ENCODE measurements around the gene LIMK1.

Gene LIMK1

DNA sequence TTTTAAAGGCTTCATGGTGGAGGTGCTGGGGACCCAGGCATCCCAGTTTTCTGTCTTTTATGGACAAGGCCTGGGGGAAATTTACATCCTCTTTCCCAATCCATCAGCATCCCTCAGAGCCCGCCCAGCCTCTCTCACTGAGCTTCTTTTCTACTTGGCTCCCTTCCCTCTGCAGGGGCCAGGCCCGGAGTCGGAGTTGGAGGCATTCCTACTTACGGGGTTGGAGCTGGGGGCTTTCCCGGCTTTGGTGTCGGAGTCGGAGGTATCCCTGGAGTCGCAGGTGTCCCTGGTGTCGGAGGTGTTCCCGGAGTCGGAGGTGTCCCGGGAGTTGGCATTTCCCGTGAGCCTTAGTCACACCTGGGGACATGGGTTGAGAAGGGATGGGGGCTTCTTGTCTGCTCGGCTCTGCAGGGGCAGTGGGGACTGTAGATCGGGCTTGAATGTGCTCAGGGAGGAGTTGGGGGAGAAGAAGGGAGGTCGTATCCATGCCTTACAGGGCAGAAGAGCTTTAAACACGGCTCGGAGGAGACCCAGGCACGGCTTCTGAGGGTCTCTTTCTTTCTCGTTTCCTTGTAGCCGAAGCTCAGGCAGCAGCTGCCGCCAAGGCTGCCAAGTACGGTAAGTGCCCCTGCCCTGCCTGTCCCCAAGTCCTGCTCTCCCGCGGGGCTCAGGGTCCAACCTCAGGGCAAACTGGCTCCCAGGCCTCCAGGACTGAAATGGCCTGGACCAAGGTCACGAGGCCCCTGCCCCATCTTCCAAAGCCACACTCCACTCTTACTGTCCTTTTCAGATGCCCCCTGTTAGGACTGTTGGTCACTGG lies 27.3 kb upstream of the LIMK1 start:
- DNase-seq = no peak

GRCh38 chr7:74057216-74057925 lies 26.2 kb upstream of the LIMK1 start:
- DNase-seq = no peak

DNA sequence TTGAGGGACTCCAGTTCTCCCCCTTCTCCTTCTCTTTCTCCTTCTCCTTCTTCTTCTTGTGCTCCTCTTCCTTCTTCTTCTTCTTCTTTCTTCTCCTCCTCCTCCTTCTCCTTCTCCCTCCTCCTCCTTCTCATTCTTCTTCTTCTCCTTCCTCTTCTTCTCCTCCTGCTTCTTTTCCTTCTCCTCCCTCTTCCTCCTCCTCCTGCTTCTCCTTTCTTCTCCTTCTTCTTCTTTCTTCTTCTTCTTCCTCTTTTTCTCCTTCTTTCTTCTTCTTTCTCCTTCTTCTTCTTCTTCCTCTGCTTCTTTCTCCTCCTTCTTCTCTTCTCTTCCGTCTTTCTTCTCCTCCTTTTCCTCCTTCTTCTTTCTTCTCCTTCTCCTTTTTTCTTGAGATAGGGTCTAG lies 25.6 kb upstream of the LIMK1 start:
- DNase-seq = no peak

DNA sequence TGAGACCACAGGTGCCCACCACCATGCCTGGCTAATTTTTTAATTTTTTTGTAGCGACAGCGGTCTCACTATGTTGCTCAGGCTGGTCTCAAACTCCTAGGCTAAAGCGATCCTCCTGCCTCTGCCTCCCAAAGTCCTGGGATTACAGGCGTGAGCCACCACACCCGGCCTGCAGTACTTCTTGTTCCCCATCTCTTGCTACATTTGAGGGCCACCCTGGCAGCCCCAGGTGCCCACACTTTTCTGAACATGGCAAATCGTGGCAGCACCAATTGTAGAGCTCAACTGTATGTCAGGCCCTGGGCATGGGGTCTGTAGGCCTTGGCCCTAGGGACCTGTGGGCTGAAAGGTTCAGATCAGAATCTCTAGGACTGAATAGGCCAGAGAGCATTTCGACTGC lies 25.1 kb upstream of the LIMK1 start:
- DNase-seq = no peak

DNA sequence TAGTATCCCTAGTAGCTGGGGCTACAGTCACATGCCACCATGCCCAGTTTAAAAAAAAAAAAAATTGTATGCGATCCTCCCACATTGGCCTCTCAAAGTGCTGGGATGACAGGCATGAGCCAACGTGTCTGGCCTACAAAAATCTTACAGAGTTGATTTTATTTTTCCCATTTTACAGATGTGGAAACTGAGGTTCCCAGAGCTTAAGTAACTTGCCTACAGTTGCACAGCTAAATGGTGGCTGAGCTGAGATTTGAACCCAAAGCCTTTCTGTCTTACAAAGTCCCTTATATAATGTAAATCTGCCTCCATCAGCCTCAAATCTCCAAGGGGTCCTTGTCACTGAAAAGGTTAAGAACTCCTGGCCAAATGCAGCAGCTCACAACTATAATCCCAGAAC lies 24.6 kb upstream of the LIMK1 start:
- no peak for DNase-seq

- no peak for DNase-seq
Observed at GRCh38 chr7:74059681-74060588, 23.7 kb upstream of the LIMK1 start.

DNA sequence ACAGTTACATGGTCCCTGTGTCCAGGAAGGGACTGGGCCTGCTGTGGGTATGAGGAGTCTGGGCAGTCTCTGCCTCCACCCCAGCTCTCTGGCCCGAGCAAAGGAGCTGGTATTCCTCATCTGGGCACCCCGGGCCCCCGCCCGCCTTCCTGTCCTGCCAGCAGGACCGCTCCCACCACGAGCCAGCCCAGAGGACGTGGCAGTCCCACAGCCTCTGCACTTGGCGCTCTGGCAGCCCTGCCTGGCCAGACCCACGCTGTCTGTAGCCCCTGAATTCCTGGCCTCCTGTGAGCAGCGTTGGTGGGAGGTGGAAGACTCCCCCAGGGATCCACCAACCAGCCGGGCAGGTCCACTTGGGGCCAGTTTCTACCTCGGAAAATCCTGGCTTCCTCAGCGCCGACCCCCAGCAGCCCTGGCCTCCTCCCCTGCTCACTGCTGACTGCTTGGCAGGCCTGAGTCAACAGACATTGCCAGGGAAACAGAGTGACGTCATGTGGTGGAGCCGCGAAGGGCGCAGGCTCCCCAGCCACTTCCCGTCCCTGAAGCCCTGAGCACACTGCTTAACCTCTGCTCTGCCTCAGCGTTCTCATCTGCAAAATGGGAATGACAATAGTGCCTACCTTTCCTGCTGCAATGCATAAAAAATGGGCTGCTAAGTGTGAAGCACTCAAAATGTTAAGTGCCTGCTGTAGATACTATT lies 21.6 kb upstream of the LIMK1 start:
- peak; percentile 88 for DNase-seq

- no peak for DNase-seq
Observed at GRCh38 chr7:74063223-74063641, 20.4 kb upstream of the LIMK1 start.

DNA sequence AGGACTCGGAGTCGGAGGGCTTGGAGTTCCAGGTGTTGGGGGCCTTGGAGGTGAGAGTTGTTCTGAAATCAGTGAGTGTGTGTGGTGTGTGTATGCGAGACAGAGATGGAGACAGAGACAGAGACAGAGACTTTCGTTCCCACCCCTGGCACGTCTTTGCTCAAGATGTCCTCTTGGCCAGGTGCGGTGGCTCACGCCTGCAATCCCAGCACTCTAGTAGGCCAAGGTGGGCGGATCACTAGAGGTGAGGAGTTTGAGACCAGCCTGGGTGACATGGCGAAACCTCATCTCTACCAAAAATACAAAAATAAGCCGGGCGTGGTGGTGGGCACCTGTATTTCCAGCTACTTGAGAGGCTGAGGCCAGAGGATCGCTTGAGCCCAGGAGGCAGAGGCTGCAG lies 20.0 kb upstream of the LIMK1 start:
- no peak for DNase-seq

- no peak for DNase-seq
Observed at GRCh38 chr7:74064696-74065095, 18.9 kb upstream of the LIMK1 start.

DNA sequence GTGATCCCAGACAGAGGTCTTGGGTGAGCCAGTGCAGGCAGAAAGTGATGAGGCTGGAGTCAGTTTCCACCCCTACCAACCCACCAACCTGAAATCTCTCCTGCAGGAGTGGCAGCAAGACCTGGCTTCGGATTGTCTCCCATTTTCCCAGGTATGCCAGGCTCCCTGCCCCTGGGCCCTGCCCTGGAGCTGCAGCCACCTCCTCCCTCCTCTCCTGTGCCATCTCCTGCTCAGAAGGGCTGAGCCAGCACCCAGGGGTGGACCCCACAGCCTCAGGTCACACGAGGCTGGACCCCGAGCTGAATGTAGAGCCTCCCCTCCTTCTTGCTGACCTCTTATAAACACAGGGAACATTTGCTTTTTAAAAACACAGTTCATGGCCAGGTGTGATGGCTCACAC lies 17.0 kb upstream of the LIMK1 start:
- no peak for DNase-seq

DNA sequence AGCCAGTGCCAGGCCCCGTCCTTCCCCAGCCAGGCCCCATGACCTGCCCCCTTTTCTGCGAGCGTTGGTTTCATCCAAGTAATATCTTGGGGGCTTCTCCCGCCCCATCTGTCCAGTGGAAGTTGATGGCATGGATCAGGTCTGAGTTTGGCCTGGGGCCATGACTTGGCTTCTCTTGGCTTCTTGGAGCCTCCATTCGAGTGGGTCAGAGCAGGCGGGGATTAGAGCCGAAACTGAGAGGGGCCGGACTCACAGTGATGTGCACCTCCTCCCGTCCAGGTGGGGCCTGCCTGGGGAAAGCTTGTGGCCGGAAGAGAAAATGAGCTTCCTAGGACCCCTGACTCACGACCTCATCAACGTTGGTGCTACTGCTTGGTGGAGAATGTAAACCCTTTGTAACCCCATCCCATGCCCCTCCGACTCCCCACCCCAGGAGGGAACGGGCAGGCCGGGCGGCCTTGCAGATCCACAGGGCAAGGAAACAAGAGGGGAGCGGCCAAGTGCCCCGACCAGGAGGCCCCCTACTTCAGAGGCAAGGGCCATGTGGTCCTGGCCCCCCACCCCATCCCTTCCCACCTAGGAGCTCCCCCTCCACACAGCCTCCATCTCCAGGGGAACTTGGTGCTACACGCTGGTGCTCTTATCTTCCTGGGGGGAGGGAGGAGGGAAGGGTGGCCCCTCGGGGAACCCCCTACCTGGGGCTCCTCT lies 15.1 kb upstream of the LIMK1 start:
- DNase-seq = no peak

DNA sequence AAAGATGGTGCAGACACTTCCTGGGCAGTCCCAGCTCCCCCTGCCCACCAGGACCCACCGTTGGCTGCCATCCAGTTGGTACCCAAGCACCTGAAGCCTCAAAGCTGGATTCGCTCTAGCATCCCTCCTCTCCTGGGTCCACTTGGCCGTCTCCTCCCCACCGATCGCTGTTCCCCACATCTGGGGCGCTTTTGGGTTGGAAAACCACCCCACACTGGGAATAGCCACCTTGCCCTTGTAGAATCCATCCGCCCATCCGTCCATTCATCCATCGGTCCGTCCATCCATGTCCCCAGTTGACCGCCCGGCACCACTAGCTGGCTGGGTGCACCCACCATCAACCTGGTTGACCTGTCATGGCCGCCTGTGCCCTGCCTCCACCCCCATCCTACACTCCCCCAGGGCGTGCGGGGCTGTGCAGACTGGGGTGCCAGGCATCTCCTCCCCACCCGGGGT lies 14.5 kb upstream of the LIMK1 start:
- DNase-seq = no peak

DNA sequence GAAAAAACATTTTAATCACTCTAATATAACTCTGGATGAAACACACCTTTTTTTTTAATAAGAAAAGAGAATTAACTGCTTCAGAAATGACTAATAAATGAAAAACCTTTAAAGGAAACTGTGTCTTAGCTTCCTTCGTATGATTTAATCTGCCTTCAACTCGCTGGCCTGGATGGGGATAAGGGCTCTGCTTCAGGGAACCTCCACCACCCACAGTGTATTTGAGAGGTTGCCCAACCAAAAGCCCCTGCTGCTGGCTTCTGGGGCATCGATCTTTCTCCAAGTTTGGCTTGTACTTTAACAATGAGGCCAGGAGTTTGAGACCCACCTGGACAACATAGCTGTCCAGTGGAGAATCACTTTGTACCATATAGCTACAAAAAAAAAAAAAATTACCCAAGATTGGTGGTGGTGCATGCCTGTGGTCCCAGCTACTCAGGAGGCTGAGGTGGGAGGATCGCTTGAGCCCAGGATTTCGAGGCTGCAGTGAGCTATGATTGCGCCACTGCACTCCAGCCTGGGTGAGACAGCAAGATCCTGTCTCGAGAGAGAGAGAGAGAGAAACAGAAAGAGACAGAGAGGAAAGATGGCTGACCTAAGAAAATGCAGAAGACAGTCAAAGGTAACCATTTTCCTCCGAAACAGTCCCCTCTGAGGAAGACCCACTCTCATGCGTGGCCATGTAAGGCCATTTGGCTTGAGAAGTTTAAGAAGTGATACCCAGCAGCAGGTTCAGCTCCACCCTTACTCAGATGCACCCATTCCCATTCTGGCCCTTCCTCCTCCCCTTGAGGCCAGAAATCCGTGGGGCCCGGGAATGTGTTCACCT lies 13.6 kb upstream of the LIMK1 start:
- no peak for DNase-seq

- DNase-seq = no peak
Observed at GRCh38 chr7:74070619-74070921, 13.0 kb upstream of the LIMK1 start.

GRCh38 chr7:74071121-74071520 lies 12.5 kb upstream of the LIMK1 start:
- no peak for DNase-seq

DNA sequence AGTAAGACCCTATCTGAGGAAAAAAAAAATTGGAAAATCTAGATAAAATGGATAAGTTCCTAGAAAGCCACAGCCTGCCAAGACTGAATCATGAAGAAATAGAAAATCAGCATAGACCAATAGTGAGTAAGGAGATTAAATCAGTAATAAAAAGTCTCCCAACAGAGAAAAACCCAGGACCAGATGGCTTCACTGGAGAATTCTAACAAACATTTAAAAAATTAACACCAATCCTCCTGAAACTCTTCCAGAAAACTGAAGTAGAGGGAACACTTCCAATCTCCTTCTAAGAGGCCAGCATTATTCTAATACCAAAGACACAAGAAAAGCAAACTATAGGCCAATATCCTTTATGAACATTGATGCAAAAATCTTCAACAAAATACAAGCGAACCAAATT lies 8.8 kb upstream of the LIMK1 start:
- no peak for DNase-seq

- DNase-seq = no peak
Observed at GRCh38 chr7:74078461-74078860, 5.1 kb upstream of the LIMK1 start.

- DNase-seq = no peak
Observed at GRCh38 chr7:74082770-74083116, 861 bp upstream of the LIMK1 start.

- DNase-seq = peak; percentile 18
Observed at GRCh38 chr7:74083928-74084721, 521 bp downstream of the LIMK1 start.

Measured in CD4-positive, alpha-beta T cell treated with Interleukin-17A for 1 hour (primary cell).